Activated T-cell treated with anti-CD3 and anti-CD28 coated beads, Interleukin-2, amount 50 U/mL, for 72 hours (primary cell): Measurements from ENCODE around the gene ATG9B. TPM values are rescaled to one million over a fixed set of nuclear protein-coding genes. Genes with fewer than 3 reads are reported as not detected.
"Not testable (repeated sequence)": the region's sequence is repeated elsewhere in the genome, so short reads cannot be mapped to it uniquely, and the experiment has no call there.

ENCODE experiments used
- ATAC-seq, 2 donors: fragments of 150-1000 bp; cut with Tn5 transposase; replicated peaks in 1 of 2; 2 replicates each; pipeline ENCODE4 v1.10.0; 2021; ENCODE audit warnings: moderate library complexity in 2 of 2, mild to moderate bottlenecking in 1 of 2
- DNase-seq, 2 donors: peaks; one replicate each; pipeline ENCODE4 v3.0.0; 2021 to 2022; ENCODE audit warnings: mixed read lengths in 1 of 2
- H3K27ac Mint-ChIP-seq: one replicate; pipeline ENCODE4 v1.8.0; 2022; ENCODE audit warnings: mild to moderate bottlenecking, moderate library complexity, mixed read lengths
- H3K27me3 Mint-ChIP-seq: one replicate; pipeline ENCODE4 v1.8.0; 2022; ENCODE audit warnings: low read depth, mixed read lengths
- H3K36me3 Mint-ChIP-seq, 2 donors: one replicate each; pipeline ENCODE4 v1.8.0; 2022; ENCODE audit warnings: mixed read lengths in 2 of 2, mild to moderate bottlenecking in 1 of 2; ENCODE audit not compliant: insufficient read depth in 2 of 2
- H3K4me1 Mint-ChIP-seq: one replicate; pipeline ENCODE4 v1.8.0; 2022; ENCODE audit warnings: low read depth, mixed read lengths
- H3K4me3 Mint-ChIP-seq, 2 donors: one replicate each; pipeline ENCODE4 v1.8.0; 2022; ENCODE audit warnings: mild to moderate bottlenecking in 2 of 2, mixed read lengths in 2 of 2, moderate library complexity in 2 of 2
- H3K9me3 Mint-ChIP-seq, 2 donors: one replicate each; pipeline ENCODE4 v1.8.0; 2022; ENCODE audit warnings: mixed read lengths in 2 of 2
- total RNA-seq, 2 donors: library from RNA; stranded (reverse); gene quantifications; one replicate each; pipeline ENCODE4 v1.2.3, GENCODE V29; 2022

Gene ATG9B
- total RNA-seq, 2 donors from 2014 or later: 9.0 to 10.1 TPM

- H3K27ac Mint-ChIP-seq, H3K36me3 Mint-ChIP-seq, DNase-seq, H3K9me3 Mint-ChIP-seq, H3K27me3 Mint-ChIP-seq, ATAC-seq: not testable (repeated sequence)
- peaks cover 25% of the 10 kb centered on the region for H3K4me1 Mint-ChIP-seq
- peak overlapping the region; percentile 98 to 100 for H3K4me3 Mint-ChIP-seq
Measured at GRCh38 chr7:151026771-151027727, 2.8 kb upstream of the ATG9B start.

DNA sequence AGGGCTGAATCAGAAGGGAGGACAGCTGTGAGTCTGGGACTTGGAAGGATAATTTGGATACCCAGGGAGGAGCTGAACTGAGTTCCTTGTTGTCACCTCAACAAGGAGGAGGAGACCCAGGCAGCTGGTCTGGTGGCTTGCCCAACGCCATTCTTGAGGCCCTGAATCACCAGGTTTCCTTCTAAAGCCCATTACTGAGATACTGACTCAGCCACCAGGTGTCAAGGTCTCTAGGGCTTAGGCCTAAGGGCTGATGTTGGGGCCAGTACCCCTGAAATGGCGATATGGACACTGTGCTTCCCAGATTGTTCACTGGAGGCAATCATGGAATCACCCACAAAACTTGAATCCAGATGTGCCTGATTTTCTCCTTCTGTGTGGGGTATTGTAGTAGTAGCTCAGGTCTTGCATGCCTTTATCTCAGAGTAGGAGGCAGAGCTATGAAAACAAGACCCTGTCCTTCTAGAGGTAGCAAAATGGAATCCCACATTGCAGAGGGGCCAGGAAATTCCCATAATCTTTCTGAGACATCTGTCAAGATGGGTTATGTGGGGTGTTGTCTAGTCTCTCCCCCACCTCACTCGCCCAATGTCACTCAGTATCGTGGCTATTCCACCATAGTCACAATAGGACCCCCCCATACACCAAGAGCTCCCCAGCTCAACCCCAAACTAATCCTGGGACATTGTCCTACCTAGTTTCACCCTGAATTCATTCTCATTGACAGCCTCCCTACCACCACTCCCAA is 1.8 kb upstream of the ATG9B start:
- ATAC-seq: no peak
- peaks cover under 1% of the 10 kb centered on the region for H3K27me3 Mint-ChIP-seq
- peaks cover 25% of the 10 kb centered on the region for H3K4me1 Mint-ChIP-seq
- no peak for DNase-seq
- no peak overlapping the region for H3K4me3 Mint-ChIP-seq
- H3K36me3 Mint-ChIP-seq: peaks cover 0 to 2% of the 10 kb centered on the region in 2 donors
- H3K9me3 Mint-ChIP-seq: no peaks in the 10 kb centered on the region
- no peak overlapping the region for H3K27ac Mint-ChIP-seq

DNA sequence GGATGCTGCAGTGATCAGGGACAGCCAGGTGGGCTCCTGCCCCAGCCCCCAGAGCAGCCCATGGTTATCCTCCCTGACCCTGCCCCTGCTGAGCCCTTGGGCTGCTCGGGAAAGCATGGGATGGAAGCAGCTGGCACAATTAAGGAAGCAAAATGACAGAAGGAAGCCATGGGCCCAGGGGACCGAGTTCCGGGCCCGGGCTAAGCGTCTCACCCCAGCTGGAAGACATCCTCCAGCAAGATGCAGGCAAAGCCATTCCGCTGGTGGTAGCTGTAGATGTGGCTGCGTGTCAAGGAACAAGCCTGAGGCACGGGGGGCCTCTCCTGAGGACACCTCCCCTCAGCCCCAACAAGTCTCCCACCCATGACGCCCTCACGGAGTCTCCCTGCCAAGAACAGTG is 1.1 kb downstream of the ATG9B start:
- Mint-ChIP-seq H3K36me3 (peaks cover 0 to 3% of the 10 kb centered on the region in 2 donors), H3K9me3 (no peaks in the 10 kb centered on the region), H3K4me3 (no peak overlapping the region), H3K27me3 (peaks cover 23% of the 10 kb centered on the region), H3K27ac (no peak overlapping the region), H3K4me1 (peaks cover 19% of the 10 kb centered on the region)
- DNase-seq (no peak), ATAC-seq (no peak)

- Mint-ChIP-seq H3K36me3 (peaks cover 0 to 3% of the 10 kb centered on the region in 2 donors), H3K9me3 (no peaks in the 10 kb centered on the region), H3K27ac (no peak overlapping the region), H3K4me1 (peaks cover 38% of the 10 kb centered on the region), H3K27me3 (peaks cover 30% of the 10 kb centered on the region), H3K4me3 (peak overlapping the region in 1 of 2 donors; percentile 47)
- ATAC-seq (no peak), DNase-seq (no peak)
Measured at GRCh38 chr7:151020231-151020630, 4.1 kb downstream of the ATG9B start.

GRCh38 chr7:151019130-151019447 is 5.2 kb downstream of the ATG9B start:
- Mint-ChIP-seq H3K27ac (no peak overlapping the region), H3K9me3 (no peaks in the 10 kb centered on the region), H3K36me3 (peaks cover 2 to 3% of the 10 kb centered on the region in 2 donors), H3K4me3 (peak overlapping the region; percentile 72 to 77), H3K27me3 (peaks cover 30% of the 10 kb centered on the region), H3K4me1 (peaks cover 49% of the 10 kb centered on the region)
- no peak for ATAC-seq
- no peak for DNase-seq

DNA sequence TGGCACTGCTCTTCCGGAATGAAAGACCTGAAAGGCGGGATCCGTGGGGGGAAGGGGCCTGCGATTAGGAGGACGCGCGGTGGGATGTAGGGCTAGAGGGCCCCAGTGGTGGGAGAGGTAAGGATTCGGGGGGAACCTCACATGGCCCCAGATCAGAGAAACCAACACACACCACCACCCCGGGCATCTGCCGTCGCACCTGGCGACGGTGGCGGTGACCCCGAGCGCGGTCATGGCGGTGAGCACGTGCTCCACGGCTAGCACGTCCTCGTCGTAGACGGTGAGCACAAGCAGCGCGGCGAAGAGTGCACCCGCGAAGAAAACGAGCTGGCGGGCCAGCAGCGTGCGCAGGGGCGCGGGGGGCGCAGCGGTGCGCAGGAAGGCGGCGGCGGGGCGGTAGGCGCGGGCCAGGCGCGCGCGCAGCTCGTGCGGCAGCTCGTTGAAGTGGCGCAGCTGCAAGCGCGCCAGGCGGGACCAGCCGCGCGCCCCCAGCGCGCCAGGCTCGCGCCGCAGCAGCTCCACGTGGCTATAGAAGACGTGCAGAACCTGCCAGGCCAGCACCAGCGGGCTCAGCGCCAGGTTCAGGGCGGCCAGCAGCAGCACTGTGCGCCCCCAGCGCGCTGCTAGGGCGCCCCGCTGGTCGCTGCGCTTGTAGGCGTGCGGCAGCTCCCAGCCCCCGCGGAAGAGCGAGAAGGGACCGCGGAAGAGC is 5.7 kb downstream of the ATG9B start:
- Mint-ChIP-seq H3K36me3 (peaks cover 2 to 3% of the 10 kb centered on the region in 2 donors), H3K27ac (no peak overlapping the region), H3K4me3 (peak overlapping the region; percentile 72 to 93), H3K4me1 (peaks cover 51% of the 10 kb centered on the region), H3K27me3 (peaks cover 30% of the 10 kb centered on the region), H3K9me3 (no peaks in the 10 kb centered on the region)
- DNase-seq (peak; percentile 35 to 40), ATAC-seq (peak; percentile 41 to 42)

GRCh38 chr7:151017953-151018420 is 6.3 kb downstream of the ATG9B start:
- peaks cover 53% of the 10 kb centered on the region for H3K4me1 Mint-ChIP-seq

GRCh38 chr7:151017370-151017952 is 6.8 kb downstream of the ATG9B start:
- Mint-ChIP-seq H3K27me3 (peaks cover 30% of the 10 kb centered on the region), H3K9me3 (no peaks in the 10 kb centered on the region), H3K36me3 (peaks cover 2 to 3% of the 10 kb centered on the region in 2 donors), H3K4me1 (peaks cover 58% of the 10 kb centered on the region), H3K27ac (no peak overlapping the region), H3K4me3 (peak overlapping the region; percentile 72 to 93)
- no peak for ATAC-seq
- no peak for DNase-seq

More at GRCh38 chr7:151017953-151018420, 6.3 kb downstream of the ATG9B start:
- no peaks in the 10 kb centered on the region for H3K9me3 Mint-ChIP-seq
- DNase-seq (peak; percentile 87 to 91), ATAC-seq (peak; percentile 72 to 73)
- H3K36me3 Mint-ChIP-seq: peaks cover 2 to 3% of the 10 kb centered on the region in 2 donors
- H3K4me3 Mint-ChIP-seq: peak overlapping the region; percentile 72 to 93
- H3K27ac Mint-ChIP-seq: no peak overlapping the region
- peaks cover 30% of the 10 kb centered on the region for H3K27me3 Mint-ChIP-seq

GRCh38 chr7:151016942-151017341 is 7.4 kb downstream of the ATG9B start:
- peak overlapping the region; percentile 72 to 93 for H3K4me3 Mint-ChIP-seq

DNA sequence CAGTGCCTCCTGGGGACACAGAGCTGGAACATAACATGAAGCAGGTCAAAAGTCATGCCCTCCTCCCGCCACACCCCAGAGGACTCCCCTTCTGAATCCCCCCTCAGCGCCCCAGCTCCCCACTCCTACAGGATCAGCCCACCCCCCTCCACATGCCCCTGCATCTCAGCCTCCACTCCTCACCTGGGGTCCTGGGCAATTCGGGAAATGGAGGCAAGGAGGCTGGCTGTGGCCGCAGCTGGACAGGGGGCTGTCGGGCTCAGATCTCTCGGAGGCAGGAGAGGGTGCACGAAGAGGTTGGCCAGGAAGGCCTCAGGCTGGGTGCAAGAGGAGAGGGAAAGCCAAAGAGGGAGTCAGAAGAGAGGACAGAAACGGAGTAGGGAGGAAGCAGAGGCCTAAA is 7.8 kb downstream of the ATG9B start:
- no peaks in the 10 kb centered on the region for H3K9me3 Mint-ChIP-seq
- ATAC-seq: no peak
- DNase-seq: no peak
- peaks cover 2 to 3% of the 10 kb centered on the region in 2 donors for H3K36me3 Mint-ChIP-seq
- H3K4me1 Mint-ChIP-seq: peaks cover 68% of the 10 kb centered on the region
- peak overlapping the region in 1 of 2 donors; percentile 53 for H3K4me3 Mint-ChIP-seq
- H3K27ac Mint-ChIP-seq: no peak overlapping the region
- peaks cover 30% of the 10 kb centered on the region for H3K27me3 Mint-ChIP-seq

More at GRCh38 chr7:151016942-151017341, 7.4 kb downstream of the ATG9B start:
- H3K9me3 Mint-ChIP-seq: no peaks in the 10 kb centered on the region
- no peak for ATAC-seq
- peaks cover 30% of the 10 kb centered on the region for H3K27me3 Mint-ChIP-seq
- H3K36me3 Mint-ChIP-seq: peaks cover 2 to 3% of the 10 kb centered on the region in 2 donors
- DNase-seq: no peak
- H3K4me1 Mint-ChIP-seq: peaks cover 63% of the 10 kb centered on the region
- H3K27ac Mint-ChIP-seq: no peak overlapping the region

DNA sequence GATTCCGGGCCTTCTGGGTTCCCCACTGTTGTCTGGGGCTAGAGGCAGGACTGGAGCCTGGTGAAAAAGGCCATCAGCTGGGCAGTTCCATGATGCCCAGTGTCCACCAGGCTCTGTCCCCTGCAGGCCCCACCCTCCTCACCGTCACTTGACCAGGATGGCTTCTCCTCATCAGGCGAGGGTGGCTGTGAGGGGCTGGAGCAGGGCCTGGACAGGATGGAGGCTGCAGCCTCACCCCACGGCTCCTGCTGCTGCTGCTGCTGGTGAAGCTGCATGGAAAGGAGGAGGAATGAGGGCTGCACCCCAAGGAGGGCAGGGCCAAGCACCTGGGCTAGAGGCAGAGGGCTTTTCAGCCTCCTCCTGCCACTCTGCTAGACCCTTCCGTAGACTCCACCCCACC is 8.3 kb downstream of the ATG9B start:
- H3K9me3 Mint-ChIP-seq: no peaks in the 10 kb centered on the region
- no peak overlapping the region for H3K4me3 Mint-ChIP-seq
- H3K27ac Mint-ChIP-seq: no peak overlapping the region
- ATAC-seq (no peak), DNase-seq (no peak)
- peaks cover 28% of the 10 kb centered on the region for H3K27me3 Mint-ChIP-seq
- peaks cover 2 to 3% of the 10 kb centered on the region in 2 donors for H3K36me3 Mint-ChIP-seq
- peaks cover 73% of the 10 kb centered on the region for H3K4me1 Mint-ChIP-seq

GRCh38 chr7:151014950-151015349 is 9.3 kb downstream of the ATG9B start:
- H3K9me3 Mint-ChIP-seq: no peaks in the 10 kb centered on the region

More at GRCh38 chr7:151014950-151015349, 9.3 kb downstream of the ATG9B start:
- no peak for ATAC-seq
- peaks cover 83% of the 10 kb centered on the region for H3K4me1 Mint-ChIP-seq
- peak in 1 of 2 donors; percentile 37 for DNase-seq
- peak overlapping the region; percentile 87 to 92 for H3K4me3 Mint-ChIP-seq
- peak overlapping the region; percentile 10 for H3K27ac Mint-ChIP-seq
- peaks cover 18% of the 10 kb centered on the region for H3K27me3 Mint-ChIP-seq
- peaks cover 2 to 3% of the 10 kb centered on the region in 2 donors for H3K36me3 Mint-ChIP-seq
